Gastrocnemius medialis (tissue), 4 donors: Measurements from ENCODE around the gene SVOP. TPM values are rescaled to one million over a fixed set of nuclear protein-coding genes. Genes with fewer than 3 reads are reported as not detected.

Experiments used
- ATAC-seq, 2 donors: fragments of 150-250 bp; one replicate each; pipeline ENCODE4 v1.9.1; 2016
- DNase-seq, 2 donors: peaks; one replicate each; pipeline ENCODE4 v3.0.0-alpha.2; 2019
- H3K27ac ChIP-seq, 4 donors: fragments of 200-600 bp; sonication (generic); 1 replicate in 1 of 4; 2 replicates in 3 of 4; pipeline ENCODE4 v1.5.1; 2016 to 2018; ENCODE audit warnings: mild to moderate bottlenecking in 2 of 4, moderate library complexity in 1 of 4
- H3K27me3 ChIP-seq, 3 donors: fragments of 200-600 bp; sonication (generic) in 2 of 3; 1 replicate in 1 of 3; 2 replicates in 2 of 3; pipeline versions ENCODE4 v1.5.1 to v1.6.0; 2016 to 2019; ENCODE audit warnings: mild to moderate bottlenecking in 1 of 3, moderate library complexity in 1 of 3
- H3K36me3 ChIP-seq, 2 donors: fragments of 200-600 bp; sonication (generic) in 1 of 2; one replicate each; pipeline ENCODE4 v1.5.1; 2017 to 2018
- H3K4me1 ChIP-seq, 2 donors: fragments of 200-600 bp; sonication (generic) in 1 of 2; one replicate each; pipeline ENCODE4 v1.5.1; 2016 to 2017; ENCODE audit warnings: mild to moderate bottlenecking in 2 of 2
- H3K4me3 ChIP-seq, 4 donors: fragments of 200-600 bp; sonication (generic) in 3 of 4; 1 replicate in 1 of 4; 2 replicates in 3 of 4; pipeline ENCODE4 v1.5.1; 2016 to 2019; ENCODE audit warnings: mild to moderate bottlenecking in 2 of 4
- H3K9me3 ChIP-seq, 3 donors: fragments of 200-600 bp; sonication (generic) in 2 of 3; 1 replicate in 1 of 3; 2 replicates in 2 of 3; pipeline ENCODE4 v1.5.1; 2016 to 2019
- CTCF ChIP-seq, 5 experiments: fragments of 450-650 bp in 3 of 5; fragments of 200-600 bp in 2 of 5; sonication (generic) in 2 of 5; IDR thresholded peaks in 4 of 5; conservative IDR thresholded peaks in 1 of 5; 1 replicate in 4 of 5; 2 replicates in 1 of 5; pipeline ENCODE4 v1.5.1; 2016 to 2019; ENCODE audit warnings: antibody characterized with exemption in 5 of 5, mild to moderate bottlenecking in 3 of 5, moderate library complexity in 3 of 5
- POLR2A ChIP-seq, 2 donors: fragments of 450-650 bp; IDR thresholded peaks; one replicate each; pipeline ENCODE4 v1.6.1; 2017; ENCODE audit warnings: antibody characterized with exemption in 2 of 2, mild to moderate bottlenecking in 2 of 2, moderate library complexity in 2 of 2
- in situ Hi-C, 4 donors: fragments of 200-750 bp; cut with MboI; loops; one replicate each; pipeline versions ENCODE4 v1.15.0 to v1.8.0; 2017; ENCODE audit warnings: low sequenced_read_pairs in 4 of 4
- intact Hi-C: fragments of 100-400 bp; cut with DNase I; formaldehyde crosslinking; loops from one replicate; pipeline ENCODE4 v1.15.1; 2023; ENCODE audit warnings: low total_unique reads
- total RNA-seq, 4 donors: library from RNA; depleted of rRNA; stranded (reverse); fragments of >200 nt; gene quantifications; one replicate each; pipeline versions ENCODE4 v1.1.0 to v1.2.3, GENCODE V29; 2016

SVOP gene
- total RNA-seq, 4 donors from 2014 or later, result 0.03 TPM; not detected in 3

GRCh38 chr12:108896336-108896735, 124.5 kb downstream of the SVOP start:
- no peaks in the 10 kb centered on the region for H3K9me3 ChIP-seq
- no peak overlapping the region for H3K4me3 ChIP-seq
- no peaks in the 10 kb centered on the region for H3K36me3 ChIP-seq
- TF ChIP-seq CTCF (IDR thresholded peaks at IDR 0.05 in 4 of 5, conservative IDR thresholded peaks at IDR 0.05 in 1 of 5), result no peak
- TF ChIP-seq POLR2A (IDR thresholded peaks at IDR 0.05), result no peak
- H3K27me3 ChIP-seq, result no peaks in the 10 kb centered on the region
- intact Hi-C loops, result no loop called here
- H3K4me1 ChIP-seq, result no peaks in the 10 kb centered on the region
- H3K27ac ChIP-seq, result no peak overlapping the region
- in situ Hi-C loops, result no loop called here
- DNase-seq, result no peak
- no peak for ATAC-seq

- Histone ChIP-seq H3K4me3 (no peak overlapping the region), H3K36me3 (no peaks in the 10 kb centered on the region), H3K4me1 (no peaks in the 10 kb centered on the region), H3K9me3 (no peaks in the 10 kb centered on the region), H3K27ac (no peak overlapping the region), H3K27me3 (no peaks in the 10 kb centered on the region)
- DNase-seq (no peak), ATAC-seq (no peak)
- TF ChIP-seq CTCF (IDR thresholded peaks at IDR 0.05 in 4 of 5, conservative IDR thresholded peaks at IDR 0.05 in 1 of 5), result no peak
- TF ChIP-seq POLR2A (IDR thresholded peaks at IDR 0.05), result no peak
- intact Hi-C loops (no loop called here), in situ Hi-C loops (no loop called here)
Observed at GRCh38 chr12:108895220-108895802, 125.6 kb downstream of the SVOP start.

GRCh38 chr12:108890208-108890607, 130.7 kb downstream of the SVOP start:
- Histone ChIP-seq H3K4me3 (no peak overlapping the region), H3K9me3 (no peaks in the 10 kb centered on the region), H3K27ac (no peak overlapping the region), H3K4me1 (no peaks in the 10 kb centered on the region), H3K27me3 (no peaks in the 10 kb centered on the region), H3K36me3 (no peaks in the 10 kb centered on the region)
- TF ChIP-seq CTCF (IDR thresholded peaks at IDR 0.05 in 4 of 5, conservative IDR thresholded peaks at IDR 0.05 in 1 of 5) (no peak), POLR2A (IDR thresholded peaks at IDR 0.05) (no peak)
- no peak for ATAC-seq
- in situ Hi-C loops, result no loop called here
- intact Hi-C loops, result no loop called here
- no peak for DNase-seq

GRCh38 chr12:108888031-108888430, 132.8 kb downstream of the SVOP start:
- H3K36me3 ChIP-seq, result no peaks in the 10 kb centered on the region
- in situ Hi-C loops, result no loop called here
- H3K4me1 ChIP-seq, result no peaks in the 10 kb centered on the region
- TF ChIP-seq POLR2A (IDR thresholded peaks at IDR 0.05) (no peak), CTCF (IDR thresholded peaks at IDR 0.05 in 4 of 5, conservative IDR thresholded peaks at IDR 0.05 in 1 of 5) (no peak)
- ATAC-seq, result no peak
- H3K27me3 ChIP-seq, result no peaks in the 10 kb centered on the region
- no peaks in the 10 kb centered on the region for H3K9me3 ChIP-seq
- no peak overlapping the region for H3K27ac ChIP-seq
- intact Hi-C loops, result no loop called here
- no peak overlapping the region for H3K4me3 ChIP-seq
- no peak for DNase-seq
